Motor neuron (in vitro differentiated cells): ENCODE data around the gene JOSD2. TPM values are rescaled to one million over a fixed set of nuclear protein-coding genes. Genes with fewer than 3 reads are reported as not detected.
A peak's percentile ranks its signal among the peaks of the same experiment; 100 is the strongest.

Source experiments
- ATAC-seq, 8 experiments: fragments of 200-7000 bp; cut with Tn5 transposase; replicated peaks in 6 of 8; 2 replicates each; pipeline ENCODE4 v1.8.0; 2021; ENCODE audit warnings: mild to moderate bottlenecking in 8 of 8, moderate library complexity in 8 of 8
- H3K27ac ChIP-seq, 2 donors: fragments of 250-450 bp; sonication (Bioruptor Pico); 2 replicates each; pipeline ENCODE4 v1.9.0; 2021; ENCODE audit warnings: antibody characterized with exemption in 2 of 2, mild to moderate bottlenecking in 2 of 2, moderate library complexity in 1 of 2
- H3K4me1 ChIP-seq, 2 donors: fragments of 250-450 bp; sonication (Bioruptor Pico); replicated peaks in 1 of 2; 2 replicates each; pipeline ENCODE4 v1.6.1; 2021; ENCODE audit warnings: antibody characterized with exemption in 2 of 2, mild to moderate bottlenecking in 2 of 2, moderate library complexity in 1 of 2
- H3K4me3 ChIP-seq, 5 donors: fragments of 250-450 bp; sonication (Bioruptor Pico); 2 replicates each; pipeline ENCODE4 v1.9.0; 2021; ENCODE audit warnings: antibody characterized with exemption in 5 of 5, mild to moderate bottlenecking in 5 of 5, moderate library complexity in 4 of 5
- WGBS, 10 experiments: fragments of 450-650 bp; shearing (Covaris generic); methylation state at CpG; one replicate each; pipeline ENCODE4 v1.0.0; 2022; 5-methylcytosine and 5-hydroxymethylcytosine counted together
- in situ Hi-C, 9 experiments: fragments of 400-800 bp; cut with MboI; loops; one replicate each; pipeline ENCODE4 v1.15.0; 2021; ENCODE audit warnings: low sequenced_read_pairs in 9 of 9, low pct_unique_long_range_greater_than_20kb in 2 of 9; ENCODE audit not compliant: unreplicated experiment in 9 of 9
- total RNA-seq, 8 experiments: library from RNA; unstranded; fragments of 300-600 nt; gene quantifications; 2 replicates each; pipeline versions ENCODE4 v1.2.3 to v1.2.4, GENCODE V29; 2022

The JOSD2 gene
- total RNA-seq, 8 experiments from 2014 or later, result 3.9 to 40.5 (median 11.3) TPM

- no CpG with 5 or more reads among the region's 8 CpGs for WGBS, 10 experiments
- no peak for ATAC-seq
- in situ Hi-C loops, result no loop called here
- Histone ChIP-seq H3K4me1 (peaks cover 30 to 31% of the 10 kb centered on the region in 2 donors), H3K27ac (no peak overlapping the region), H3K4me3 (no peak overlapping the region)
Observed at GRCh38 chr19:50507376-50507775, 3.6 kb downstream of the JOSD2 start.

- in situ Hi-C loops, result no loop called here
- Histone ChIP-seq H3K27ac (no peak overlapping the region), H3K4me1 (peaks cover 24 to 25% of the 10 kb centered on the region in 2 donors), H3K4me3 (no peak overlapping the region)
- WGBS, 10 experiments, result no CpG with 5 or more reads among the region's 10 CpGs
- ATAC-seq, result no peak
Observed at GRCh38 chr19:50506700-50507099, 4.3 kb downstream of the JOSD2 start.

GRCh38 chr19:50505856-50506611 is 5.0 kb downstream of the JOSD2 start:
- Histone ChIP-seq H3K27ac (no peak overlapping the region), H3K4me3 (no peak overlapping the region), H3K4me1 (peaks cover 24 to 30% of the 10 kb centered on the region in 2 donors)
- ATAC-seq, result no peak
- WGBS, 10 experiments, result 83 to 100% (median 89%) methylated on average over 1 to 8 of the region's 30 CpGs; no CpG with 5 or more reads in 6 of the 10 experiments
- in situ Hi-C loops, result no loop called here

GRCh38 chr19:50501568-50502475 is 9.2 kb downstream of the JOSD2 start:
- no peak overlapping the region for H3K4me3 ChIP-seq
- H3K27ac ChIP-seq, result no peak overlapping the region
- 0 to 89% (median 34%) methylated on average over 1 to 11 of the region's 25 CpGs; no CpG with 5 or more reads in 6 of the 10 experiments for WGBS, 10 experiments
- no peak for ATAC-seq
- in situ Hi-C loops, result no loop called here
- peaks cover 13 to 20% of the 10 kb centered on the region in 2 donors for H3K4me1 ChIP-seq

GRCh38 chr19:50501186-50501567 is 9.8 kb downstream of the JOSD2 start:
- Histone ChIP-seq H3K4me1 (peaks cover 13 to 26% of the 10 kb centered on the region in 2 donors), H3K4me3 (no peak overlapping the region), H3K27ac (no peak overlapping the region)
- in situ Hi-C loops, result no loop called here
- 30 to 52% methylated on average over 2 of the region's 12 CpGs; no CpG with 5 or more reads in 8 of the 10 experiments for WGBS, 10 experiments
- ATAC-seq, result peak in 2 of 8 experiments; percentile 5 to 11

- ATAC-seq, result peak in 5 of 8 experiments; percentile 2 to 32 (median 28)
Observed at GRCh38 chr19:50500753-50501151, 10.2 kb downstream of the JOSD2 start.

GRCh38 chr19:50500060-50500752 is 10.8 kb downstream of the JOSD2 start:
- H3K4me3 ChIP-seq, result peak overlapping the region in 1 of 5 donors; percentile 14
- no peak overlapping the region for H3K27ac ChIP-seq
- in situ Hi-C loops, result no loop called here
- WGBS, 10 experiments, result 15 to 66% (median 34%) methylated on average over 3 to 14 of the region's 27 CpGs; no CpG with 5 or more reads in 6 of the 10 experiments
- ATAC-seq, result peak; percentile 37 to 76 (median 70)
- peaks cover 13 to 27% of the 10 kb centered on the region in 2 donors for H3K4me1 ChIP-seq

More at GRCh38 chr19:50500753-50501151, 10.2 kb downstream of the JOSD2 start:
- in situ Hi-C loops, result no loop called here
- WGBS, 10 experiments, result 20 to 49% methylated on average over 1 to 5 of the region's 10 CpGs; no CpG with 5 or more reads in 8 of the 10 experiments
- no peak overlapping the region for H3K4me3 ChIP-seq
- no peak overlapping the region for H3K27ac ChIP-seq
- peaks cover 13 to 27% of the 10 kb centered on the region in 2 donors for H3K4me1 ChIP-seq

GRCh38 chr19:50498219-50499056 is 12.6 kb downstream of the JOSD2 start:
- Histone ChIP-seq H3K4me3 (no peak overlapping the region), H3K4me1 (peaks cover 13 to 27% of the 10 kb centered on the region in 2 donors), H3K27ac (no peak overlapping the region)
- 17 to 79% (median 42%) methylated on average over 1 to 11 of the region's 11 CpGs; no CpG with 5 or more reads in 1 of the 10 experiments for WGBS, 10 experiments
- in situ Hi-C loops, result no loop called here
- no peak for ATAC-seq

GRCh38 chr19:50497022-50497405 is 14.0 kb downstream of the JOSD2 start:
- ATAC-seq, result peak in 1 of 8 experiments; percentile 3
- H3K27ac ChIP-seq, result no peak overlapping the region
- H3K4me3 ChIP-seq, result no peak overlapping the region
- 0 to 64% (median 50%) methylated on average over 1 to 7 of the region's 8 CpGs; no CpG with 5 or more reads in 1 of the 10 experiments for WGBS, 10 experiments
- in situ Hi-C loops, result no loop called here
- H3K4me1 ChIP-seq, result peaks cover 17 to 32% of the 10 kb centered on the region in 2 donors

GRCh38 chr19:50496189-50497021 is 14.6 kb downstream of the JOSD2 start:
- H3K4me1 ChIP-seq, result peaks cover 23 to 36% of the 10 kb centered on the region in 2 donors
- no peak overlapping the region for H3K4me3 ChIP-seq
- H3K27ac ChIP-seq, result no peak overlapping the region
- in situ Hi-C loops, result no loop called here
- peak in 7 of 8 experiments; percentile 11 to 85 (median 79) for ATAC-seq
- WGBS, 10 experiments, result 47 to 82% (median 55%) methylated on average over 1 to 21 of the region's 30 CpGs; no CpG with 5 or more reads in 3 of the 10 experiments

- peaks cover 19 to 34% of the 10 kb centered on the region in 2 donors for H3K4me1 ChIP-seq
- no peak overlapping the region for H3K4me3 ChIP-seq
- ATAC-seq, result no peak
- H3K27ac ChIP-seq, result no peak overlapping the region
- WGBS, 10 experiments, result 35 to 100% (median 68%) methylated on average over 1 to 5 of the region's 5 CpGs; no CpG with 5 or more reads in 1 of the 10 experiments
- in situ Hi-C loops, result no loop called here
Observed at GRCh38 chr19:50495020-50495531, 15.9 kb downstream of the JOSD2 start.
